PC-9 (cell line): ENCODE measurements around the gene KIF9.

Experiments used
- CTCF ChIP-seq: fragments of 200-600 bp; sonication (generic); conservative IDR thresholded peaks from 2 replicates; pipeline ENCODE4 v1.6.1; 2017; ENCODE audit warnings: mixed run types, antibody characterized with exemption, mild to moderate bottlenecking, moderate library complexity
- EZH2 ChIP-seq: fragments of 200-600 bp; sonication (generic); IDR thresholded peaks from 2 replicates; pipeline ENCODE4 v1.8.0; 2017; ENCODE audit warnings: antibody characterized with exemption, low read depth

DNA sequence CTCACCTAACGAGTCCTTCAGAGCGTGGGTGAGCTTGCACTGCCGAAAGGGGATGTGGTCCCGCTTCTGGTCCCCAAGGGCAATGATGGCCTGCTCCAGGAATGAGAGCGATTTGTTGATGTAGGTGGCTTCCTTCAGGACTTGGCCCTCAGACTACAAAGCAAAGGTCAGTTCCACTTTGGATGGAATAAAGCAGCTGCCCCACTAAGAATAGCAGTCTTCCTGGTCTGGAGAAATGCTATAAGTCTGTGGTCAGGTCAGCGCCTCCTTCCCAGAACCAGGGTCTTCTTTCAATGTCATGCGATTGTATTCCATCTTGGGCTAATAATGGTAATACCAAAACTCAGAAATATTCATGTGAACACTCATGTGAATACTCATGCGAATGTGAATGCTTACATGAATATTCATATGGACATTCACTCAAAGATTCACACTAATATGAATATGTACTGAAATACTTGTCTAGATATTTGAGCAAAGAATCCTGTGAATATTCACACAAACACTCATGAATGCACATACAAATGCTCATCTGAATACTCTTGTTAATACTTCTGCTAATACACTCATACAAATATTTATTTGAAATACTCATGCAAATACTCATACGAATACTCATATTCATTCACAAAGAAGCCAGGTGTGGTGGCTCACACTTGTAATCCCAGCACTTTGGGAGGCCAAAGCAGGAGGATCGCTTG lies 16.7 kb downstream of the KIF9 start:
- TF ChIP-seq EZH2 (no peak), CTCF (no peak)
